DMS114 treated with DMSO at 0.1 percent for 48 hours (cell line): Measurements from ENCODE around the gene KANK4.

ENCODE experiments used
- DNase-seq: peaks from one replicate; lab custom pipeline; 2025; ENCODE audit not compliant: unreplicated experiment; lab: John Stamatoyannopoulos, UW

KANK4 gene

GRCh38 chr1:62307895-62308492 lies 11.2 kb downstream of the KANK4 start:
- DNase-seq, result no peak

GRCh38 chr1:62307446-62307845 lies 11.8 kb downstream of the KANK4 start:
- DNase-seq, result no peak

- DNase-seq, result no peak
Measured at GRCh38 chr1:62306065-62306464, 13.2 kb downstream of the KANK4 start.

- DNase-seq, result no peak
Measured at GRCh38 chr1:62304975-62305374, 14.3 kb downstream of the KANK4 start.

GRCh38 chr1:62304515-62304914 lies 14.7 kb downstream of the KANK4 start:
- DNase-seq, result no peak

GRCh38 chr1:62301726-62302390 lies 17.4 kb downstream of the KANK4 start:
- DNase-seq, result no peak

GRCh38 chr1:62299426-62300200 lies 19.6 kb downstream of the KANK4 start:
- no peak for DNase-seq

- no peak for DNase-seq
Measured at GRCh38 chr1:62295921-62296491, 23.2 kb downstream of the KANK4 start.

- DNase-seq, result no peak
Measured at GRCh38 chr1:62294261-62294660, 25.0 kb downstream of the KANK4 start.

- no peak for DNase-seq
Measured at GRCh38 chr1:62288662-62289061, 30.6 kb downstream of the KANK4 start.

- no peak for DNase-seq
Measured at GRCh38 chr1:62288224-62288623, 31.0 kb downstream of the KANK4 start.

GRCh38 chr1:62286786-62287224 lies 32.4 kb downstream of the KANK4 start:
- no peak for DNase-seq

GRCh38 chr1:62285984-62286785 lies 33.0 kb downstream of the KANK4 start:
- no peak for DNase-seq

GRCh38 chr1:62285440-62285839 lies 33.8 kb downstream of the KANK4 start:
- DNase-seq, result no peak

GRCh38 chr1:62283986-62284385 lies 35.2 kb downstream of the KANK4 start:
- DNase-seq, result no peak

GRCh38 chr1:62282909-62283755 lies 36.1 kb downstream of the KANK4 start:
- no peak for DNase-seq

GRCh38 chr1:62281922-62282555 lies 37.2 kb downstream of the KANK4 start:
- no peak for DNase-seq

GRCh38 chr1:62280960-62281465 lies 38.2 kb downstream of the KANK4 start:
- no peak for DNase-seq

- no peak for DNase-seq
Measured at GRCh38 chr1:62280150-62280549, 39.1 kb downstream of the KANK4 start.
